Measurements from ENCODE around the gene PRKAR1A.

The PRKAR1A gene

DNA sequence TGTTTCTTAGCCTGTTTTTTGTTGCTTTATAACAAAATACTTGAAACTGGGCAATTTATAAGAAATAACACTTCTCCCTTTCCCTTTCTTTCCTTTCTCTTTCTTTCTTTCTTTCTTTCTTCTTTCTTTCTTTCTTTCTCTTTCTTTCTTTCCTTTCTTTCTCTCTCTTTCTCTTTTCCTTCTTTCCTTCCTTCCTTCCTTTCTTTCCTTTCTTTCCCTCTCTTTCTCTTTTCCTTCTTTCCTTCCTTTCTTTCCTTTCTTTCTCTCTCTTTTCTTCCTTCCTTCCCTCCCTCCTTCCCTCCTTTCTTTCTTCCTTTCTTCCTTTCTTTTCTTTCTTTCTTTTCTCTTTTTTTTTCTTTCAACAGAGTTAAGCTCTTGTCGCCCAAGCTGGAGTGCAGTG lies 61.1 kb downstream of the PRKAR1A start:
- TF ChIP-seq CTCF (IDR thresholded peaks at IDR 0.05; ENCODE audit: low read depth, low read length): no peak

DNA sequence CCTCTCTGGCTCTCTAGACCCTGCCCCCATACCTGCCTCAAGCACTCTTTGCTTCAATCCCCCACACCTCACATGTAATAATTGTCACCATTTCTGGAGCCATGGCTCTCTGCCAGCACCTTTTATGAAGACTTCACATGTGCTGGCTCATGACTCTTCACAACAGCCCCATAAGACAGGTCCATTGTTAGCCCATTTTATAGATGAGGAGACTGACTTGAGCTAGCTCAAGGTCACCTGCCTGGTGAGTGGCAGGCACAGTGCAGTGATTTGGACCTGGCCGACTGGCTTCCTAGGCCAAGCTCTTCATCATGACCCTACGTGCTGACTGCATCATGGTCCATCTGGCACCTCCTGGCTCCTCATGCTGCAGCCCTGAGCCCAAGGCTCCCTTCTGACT lies 63.9 kb downstream of the PRKAR1A start:
- no peak for TF ChIP-seq CTCF (IDR thresholded peaks at IDR 0.05; ENCODE audit: low read depth, low read length)
- no peak overlapping the region for H3K4me3 ChIP-seq (ENCODE audit: low read depth, low read length)

More for the DNA sequence above, 61.1 kb downstream of the PRKAR1A start:
- H3K4me3 ChIP-seq (ENCODE audit: low read depth, low read length): no peak overlapping the region

DNA sequence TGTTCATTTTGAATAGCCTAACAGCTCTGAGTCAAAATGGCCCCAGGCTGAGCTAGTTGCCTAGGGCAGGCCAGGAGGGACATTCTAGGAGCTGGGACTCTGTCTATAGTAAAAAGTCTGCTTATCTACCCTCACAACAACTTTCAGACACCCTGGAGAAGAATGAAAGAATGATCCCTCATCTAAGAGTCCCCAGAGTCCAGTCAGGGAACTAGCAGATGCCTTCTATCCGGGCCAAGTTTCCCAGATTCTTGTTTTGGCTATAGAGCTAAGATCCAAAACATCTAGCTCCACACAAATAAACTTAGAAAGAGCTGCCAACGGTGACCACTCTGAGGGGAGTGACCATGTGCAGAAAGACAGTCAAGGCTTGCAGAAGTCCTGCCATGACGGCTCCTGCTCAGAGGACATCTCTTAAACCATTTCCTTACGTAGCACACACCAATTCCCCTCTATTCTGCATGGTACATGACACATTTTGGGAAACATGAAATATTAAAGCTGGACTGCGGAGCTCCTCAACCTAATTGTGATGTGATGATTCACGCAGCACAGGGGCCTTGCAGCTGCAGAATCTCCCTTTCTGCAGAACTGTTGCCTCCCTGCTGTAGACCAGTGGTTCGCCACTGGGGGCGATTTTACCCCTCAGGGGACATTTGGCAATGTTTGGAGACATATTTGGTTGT lies 64.7 kb downstream of the PRKAR1A start:
- no peak overlapping the region for H3K4me3 ChIP-seq (ENCODE audit: low read depth, low read length)

GRCh38 chr17:68577497-68577821 lies 65.2 kb downstream of the PRKAR1A start:
- no peak for TF ChIP-seq CTCF (IDR thresholded peaks at IDR 0.05; ENCODE audit: low read depth, low read length)
- no peak overlapping the region for H3K4me3 ChIP-seq (ENCODE audit: low read depth, low read length)

More for the DNA sequence above, 64.7 kb downstream of the PRKAR1A start:
- no peak for TF ChIP-seq CTCF (IDR thresholded peaks at IDR 0.05; ENCODE audit: low read depth, low read length)

DNA sequence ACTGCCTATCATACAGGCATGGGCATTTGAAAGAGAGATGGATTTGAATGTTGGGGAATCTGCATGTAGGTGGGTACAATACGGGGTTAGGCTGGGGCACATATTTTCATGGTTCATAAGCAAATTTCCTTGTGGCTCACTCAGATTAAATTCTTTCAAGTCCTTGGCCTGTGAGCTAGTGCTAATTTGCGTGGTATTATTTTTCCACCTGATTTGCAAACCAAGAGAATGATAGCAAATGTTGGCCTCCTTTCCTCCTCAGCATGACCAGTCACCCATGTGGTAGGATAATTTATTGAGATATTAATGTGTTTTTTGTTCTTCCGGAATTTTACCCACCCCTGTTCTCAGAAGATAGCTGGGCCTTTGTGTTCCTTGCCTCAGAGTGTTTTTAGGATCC lies 66.0 kb downstream of the PRKAR1A start:
- TF ChIP-seq CTCF (IDR thresholded peaks at IDR 0.05; ENCODE audit: low read depth, low read length): no peak
- no peak overlapping the region for H3K4me3 ChIP-seq (ENCODE audit: low read depth, low read length)

DNA sequence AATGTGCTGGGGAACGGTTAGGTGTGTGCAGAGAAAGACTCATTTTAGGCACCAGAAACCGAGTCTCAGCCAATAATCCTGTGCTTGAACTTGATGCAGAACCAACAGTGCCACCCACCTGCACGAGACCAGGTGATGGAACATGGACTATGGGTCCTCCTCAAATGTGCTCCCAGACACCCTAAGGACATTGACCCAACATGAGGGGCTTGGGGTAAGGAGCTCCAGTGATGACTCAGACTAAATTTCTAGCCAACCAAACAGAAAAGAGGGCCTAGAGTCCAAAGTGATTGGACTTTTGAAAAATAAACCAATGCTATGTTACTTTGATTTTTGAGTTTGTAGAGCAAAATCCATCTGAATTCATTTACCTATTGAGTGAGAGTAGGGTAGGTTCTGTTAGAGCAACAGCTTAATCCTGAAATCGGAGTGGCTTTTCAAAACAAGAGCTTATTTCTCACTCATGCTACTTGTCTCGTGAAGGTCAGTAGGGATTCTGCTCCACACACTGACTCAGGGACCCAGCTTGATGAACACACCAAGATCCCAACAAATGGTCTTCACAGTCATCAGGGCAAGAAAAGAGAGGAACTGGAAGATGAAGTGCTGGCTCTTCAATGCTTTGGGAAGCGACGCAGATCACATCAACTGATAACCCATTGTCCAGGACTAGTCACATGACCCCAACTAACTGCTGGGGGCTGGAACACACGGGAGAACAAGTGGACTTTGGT lies 67.1 kb downstream of the PRKAR1A start:
- no peak for TF ChIP-seq CTCF (IDR thresholded peaks at IDR 0.05; ENCODE audit: low read depth, low read length)
- H3K4me3 ChIP-seq (ENCODE audit: low read depth, low read length): no peak overlapping the region

DNA sequence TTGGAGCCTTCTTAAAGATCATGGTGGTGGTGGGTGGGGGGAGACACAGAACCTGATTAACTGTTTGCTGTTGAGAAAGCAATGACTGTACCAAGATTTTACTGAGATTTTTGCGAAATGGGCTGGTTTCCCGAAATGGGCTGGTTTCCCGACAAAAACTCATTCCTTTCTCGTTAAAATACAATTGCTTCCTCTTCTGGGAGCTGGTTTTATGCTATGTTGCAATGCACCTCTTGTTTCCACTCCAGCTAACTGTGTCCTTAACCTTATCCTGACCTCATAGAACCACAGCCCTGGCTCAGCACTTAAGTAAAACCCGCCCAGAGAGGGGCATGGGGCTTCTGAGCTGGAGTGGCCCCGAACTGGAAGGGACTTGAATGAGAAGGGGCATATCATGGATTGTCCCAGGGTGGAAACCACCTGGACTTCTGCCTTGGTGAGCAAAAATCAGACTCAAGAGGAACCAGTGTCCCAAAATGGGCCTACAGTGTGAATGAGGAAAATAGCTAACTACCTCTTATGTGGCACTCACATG lies 68.1 kb downstream of the PRKAR1A start:
- TF ChIP-seq CTCF (IDR thresholded peaks at IDR 0.05; ENCODE audit: low read depth, low read length): no peak

More for the DNA sequence above, 68.1 kb downstream of the PRKAR1A start:
- no peak overlapping the region for H3K4me3 ChIP-seq (ENCODE audit: low read depth, low read length)

All from WI38 (cell line).